Mammary epithelial cell (primary cell): ENCODE measurements around the gene RBM33.

Experiments
- EZH2 ChIP-seq: IDR thresholded peaks from 2 replicates; pipeline ENCODE4 v1.6.1; 2012; ENCODE audit warnings: low read length, inconsistent platforms, borderline replicate concordance
- TF ChIP-seq, protein P1 (sequence below), 2 donors: IDR thresholded peaks in 1 of 2; conservative IDR thresholded peaks in 1 of 2; 2 replicates each; pipeline ENCODE4 v1.5.1; 2011 to 2012; ENCODE audit warnings: inconsistent platforms in 2 of 2, low read length in 2 of 2, mild to moderate bottlenecking in 2 of 2, control low read depth in 1 of 2, low read depth in 1 of 2; ENCODE audit not compliant: insufficient read depth in 1 of 2; ENCODE audit errors: extremely low read depth in 1 of 2

DNA sequence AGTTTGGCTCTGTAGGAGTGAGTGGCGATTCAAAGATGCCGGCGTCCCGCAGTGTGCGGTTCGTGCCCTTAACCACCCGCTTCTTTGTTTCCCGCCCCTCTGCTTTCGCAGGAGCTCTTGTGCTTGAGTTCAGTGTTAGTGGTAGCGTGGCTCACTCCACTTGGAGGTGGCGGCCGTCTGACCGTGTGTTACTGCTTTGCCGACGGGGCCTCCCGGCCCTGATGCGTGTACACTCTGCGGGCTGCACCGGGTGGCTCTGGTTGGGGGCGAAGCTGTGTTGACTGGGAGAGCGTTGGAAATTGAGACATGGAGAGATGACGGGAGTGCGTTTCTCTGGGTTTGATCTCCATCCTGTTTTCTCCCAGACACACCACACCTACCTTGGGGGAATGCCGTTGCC lies 136.4 kb downstream of the RBM33 start:
- TF ChIP-seq, protein P1, sequence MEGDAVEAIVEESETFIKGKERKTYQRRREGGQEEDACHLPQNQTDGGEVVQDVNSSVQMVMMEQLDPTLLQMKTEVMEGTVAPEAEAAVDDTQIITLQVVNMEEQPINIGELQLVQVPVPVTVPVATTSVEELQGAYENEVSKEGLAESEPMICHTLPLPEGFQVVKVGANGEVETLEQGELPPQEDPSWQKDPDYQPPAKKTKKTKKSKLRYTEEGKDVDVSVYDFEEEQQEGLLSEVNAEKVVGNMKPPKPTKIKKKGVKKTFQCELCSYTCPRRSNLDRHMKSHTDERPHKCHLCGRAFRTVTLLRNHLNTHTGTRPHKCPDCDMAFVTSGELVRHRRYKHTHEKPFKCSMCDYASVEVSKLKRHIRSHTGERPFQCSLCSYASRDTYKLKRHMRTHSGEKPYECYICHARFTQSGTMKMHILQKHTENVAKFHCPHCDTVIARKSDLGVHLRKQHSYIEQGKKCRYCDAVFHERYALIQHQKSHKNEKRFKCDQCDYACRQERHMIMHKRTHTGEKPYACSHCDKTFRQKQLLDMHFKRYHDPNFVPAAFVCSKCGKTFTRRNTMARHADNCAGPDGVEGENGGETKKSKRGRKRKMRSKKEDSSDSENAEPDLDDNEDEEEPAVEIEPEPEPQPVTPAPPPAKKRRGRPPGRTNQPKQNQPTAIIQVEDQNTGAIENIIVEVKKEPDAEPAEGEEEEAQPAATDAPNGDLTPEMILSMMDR (conservative IDR thresholded peaks at IDR 0.05 in 1 of 2, IDR thresholded peaks at IDR 0.05 in 1 of 2; ENCODE audit: extremely low read depth in 1 of 2, insufficient read depth in 1 of 2, low read depth in 1 of 2, low read length in 2 of 2), result no peak
- no peak for TF ChIP-seq EZH2
